Activated naive CD4-positive, alpha-beta T cell treated with anti-CD3 and anti-CD28 coated beads, Interleukin-2, amount 10 ng/mL, durations not matched to agents 7 days and 5 days (primary cell): ENCODE data around the gene CLCN5.

ENCODE experiments used
- CTCF ChIA-PET: fragments of 350-600 bp; sonication (Branson Sonifier 250); formaldehyde crosslinking; loops from one replicate; lab custom pipeline; 2021; ENCODE audit warnings: antibody characterized with exemption; lab: Charles Lee
- DNase-seq: peaks from one replicate; pipeline ENCODE4 v3.0.0-alpha.2; 2020
- H3K27ac Mint-ChIP-seq: one replicate; pipeline ENCODE4 v1.8.0; 2021; ENCODE audit warnings: mild to moderate bottlenecking, moderate library complexity, mixed read lengths
- H3K27me3 Mint-ChIP-seq: one replicate; pipeline ENCODE4 v1.8.0; 2021; ENCODE audit warnings: mild to moderate bottlenecking, mixed read lengths
- H3K36me3 Mint-ChIP-seq: one replicate; pipeline ENCODE4 v1.8.0; 2021; ENCODE audit warnings: mixed read lengths
- H3K4me1 Mint-ChIP-seq: one replicate; pipeline ENCODE4 v1.8.0; 2021; ENCODE audit warnings: mixed read lengths
- H3K4me3 Mint-ChIP-seq: one replicate; pipeline ENCODE4 v1.8.0; 2021; ENCODE audit warnings: mild to moderate bottlenecking, moderate library complexity, mixed read lengths
- H3K9me3 Mint-ChIP-seq: one replicate; pipeline ENCODE4 v1.8.0; 2021; ENCODE audit warnings: mixed read lengths

CLCN5 gene

GRCh38 chrX:50099331-50099730 lies 176.9 kb downstream of the CLCN5 start:
- CTCF ChIA-PET = interaction anchor here (1.1 to 1.8 kb wide), 2 partner anchors 350 to 481 kb away, joined by 3 to 9 read pairs; no protein-coding TSS in a partner anchor
- no peak overlapping the region for H3K4me3 Mint-ChIP-seq
- peaks cover 4% of the 10 kb centered on the region for H3K4me1 Mint-ChIP-seq
- no peak overlapping the region for H3K27ac Mint-ChIP-seq
- H3K36me3 Mint-ChIP-seq = no peaks in the 10 kb centered on the region
- H3K27me3 Mint-ChIP-seq = no peaks in the 10 kb centered on the region
- no peaks in the 10 kb centered on the region for H3K9me3 Mint-ChIP-seq
- DNase-seq = no peak

DNA sequence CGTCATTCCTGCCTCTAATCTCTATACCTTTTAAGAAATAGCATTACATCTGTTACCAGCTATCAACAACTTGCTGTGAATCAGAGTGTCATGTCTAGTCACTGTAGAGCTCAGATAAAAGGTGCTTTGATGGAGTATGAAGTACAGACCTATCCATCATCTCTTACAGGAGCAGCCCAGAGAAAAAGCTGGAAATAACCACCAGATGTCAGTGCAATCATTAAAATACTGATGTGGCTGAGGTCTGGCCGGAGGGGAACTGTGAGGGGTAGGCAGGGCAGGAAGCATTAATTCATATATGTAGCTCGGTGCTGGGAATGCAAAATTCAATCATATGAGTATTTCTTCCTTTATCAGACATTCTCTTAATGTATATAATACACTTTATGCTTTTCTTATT lies 177.8 kb downstream of the CLCN5 start:
- H3K27me3 Mint-ChIP-seq = no peaks in the 10 kb centered on the region
- DNase-seq = no peak
- no peak overlapping the region for H3K27ac Mint-ChIP-seq
- CTCF ChIA-PET = interaction anchor here (0.7 to 1.8 kb wide), 3 partner anchors 102 to 480 kb away, joined by 3 to 9 read pairs (median 3); no protein-coding TSS in a partner anchor
- no peak overlapping the region for H3K4me3 Mint-ChIP-seq
- no peaks in the 10 kb centered on the region for H3K36me3 Mint-ChIP-seq
- no peaks in the 10 kb centered on the region for H3K9me3 Mint-ChIP-seq
- peaks cover 4% of the 10 kb centered on the region for H3K4me1 Mint-ChIP-seq

GRCh38 chrX:50103176-50103575 lies 180.8 kb downstream of the CLCN5 start:
- Mint-ChIP-seq H3K4me3 (no peak overlapping the region), H3K9me3 (no peaks in the 10 kb centered on the region), H3K4me1 (peaks cover 4% of the 10 kb centered on the region), H3K36me3 (no peaks in the 10 kb centered on the region), H3K27ac (no peak overlapping the region), H3K27me3 (no peaks in the 10 kb centered on the region)
- no peak for DNase-seq
- CTCF ChIA-PET = no interaction called here

DNA sequence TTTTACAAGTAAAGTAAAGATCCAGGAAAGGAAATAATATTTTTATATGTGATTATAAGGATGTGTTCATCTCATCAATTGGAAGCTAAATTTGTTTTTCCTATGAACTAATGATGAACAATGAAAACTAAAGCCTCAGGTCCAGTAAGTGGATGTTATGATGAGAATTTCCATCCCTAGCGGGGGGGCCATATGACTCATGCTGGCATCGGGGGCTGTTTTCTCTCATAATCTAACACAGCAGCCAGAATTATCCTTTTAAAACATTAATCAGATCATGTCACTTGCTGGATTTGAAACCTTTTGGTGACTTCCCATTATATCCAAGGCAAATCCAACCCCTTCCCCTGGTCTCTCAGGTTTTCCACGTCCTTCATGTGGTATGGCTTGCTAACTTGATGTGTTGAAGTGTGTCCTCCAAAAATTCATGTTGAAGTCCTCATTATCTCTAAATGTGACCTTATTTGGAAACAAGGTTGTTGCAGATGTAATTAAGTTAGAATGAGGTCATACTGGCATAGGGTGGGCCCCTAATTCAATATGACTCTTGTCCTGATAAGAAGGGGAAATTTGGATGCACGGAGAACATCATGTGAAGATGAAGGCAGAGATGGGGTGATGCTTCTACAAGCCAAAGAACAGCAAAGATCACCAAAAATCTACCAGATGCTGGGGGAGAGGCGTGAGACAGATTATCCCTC lies 181.6 kb downstream of the CLCN5 start:
- Mint-ChIP-seq H3K9me3 (no peaks in the 10 kb centered on the region), H3K4me3 (no peak overlapping the region)

DNA sequence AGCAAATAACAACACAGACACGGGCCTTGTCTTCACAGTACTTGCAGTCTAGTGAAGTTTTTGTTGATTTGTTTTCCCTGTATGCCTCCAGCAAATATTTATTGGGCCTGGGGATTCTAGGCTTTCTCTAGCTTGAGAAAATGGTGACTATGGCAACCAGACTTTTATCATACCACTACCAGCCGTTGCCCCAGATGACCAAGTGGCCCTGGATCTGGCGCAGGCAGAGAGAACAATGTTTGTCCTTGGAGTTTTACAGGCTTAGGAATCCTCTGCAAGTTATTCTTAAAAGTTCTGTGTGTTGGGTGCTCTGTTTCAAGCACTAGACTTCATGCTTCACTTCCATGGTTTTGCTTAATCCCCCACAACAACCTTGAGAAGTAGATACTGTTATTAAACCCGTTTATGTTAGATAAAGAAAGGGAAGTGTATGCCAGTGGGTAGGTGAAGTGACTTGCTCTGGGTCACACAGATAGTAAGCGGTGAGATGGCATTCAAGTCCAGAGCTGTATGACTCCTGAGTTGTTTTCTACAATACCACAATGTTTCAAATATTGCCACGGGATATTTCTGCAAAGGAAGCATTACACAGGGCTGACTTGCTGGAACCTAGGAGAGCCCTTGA lies 183.8 kb downstream of the CLCN5 start:
- CTCF ChIA-PET = no interaction called here
- Mint-ChIP-seq H3K4me1 (peaks cover 4% of the 10 kb centered on the region), H3K36me3 (no peaks in the 10 kb centered on the region), H3K4me3 (no peak overlapping the region), H3K27ac (no peak overlapping the region), H3K9me3 (no peaks in the 10 kb centered on the region), H3K27me3 (no peaks in the 10 kb centered on the region)
- no peak for DNase-seq

More for the DNA sequence above, 181.6 kb downstream of the CLCN5 start:
- Mint-ChIP-seq H3K36me3 (no peaks in the 10 kb centered on the region), H3K4me1 (peaks cover 4% of the 10 kb centered on the region), H3K27ac (no peak overlapping the region), H3K27me3 (no peaks in the 10 kb centered on the region)
- CTCF ChIA-PET = no interaction called here
- no peak for DNase-seq

DNA sequence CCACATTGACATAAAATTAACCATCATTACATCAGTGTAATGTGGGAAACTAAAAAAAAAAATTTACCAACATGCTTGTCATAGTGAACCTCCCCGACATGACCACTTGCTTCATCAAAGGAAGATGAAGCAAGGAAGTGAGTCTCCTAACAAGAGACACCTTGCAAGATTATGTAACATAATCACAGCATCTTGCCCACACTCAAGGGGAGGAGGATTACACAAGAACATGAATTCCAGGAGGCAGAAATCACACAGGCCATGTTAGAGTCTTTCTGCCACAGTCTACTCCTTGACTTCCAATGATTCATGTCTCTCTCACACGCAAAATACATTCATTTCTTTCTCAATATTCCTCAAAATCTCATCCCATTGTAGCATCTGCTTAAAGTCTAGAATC lies 185.1 kb downstream of the CLCN5 start:
- H3K27ac Mint-ChIP-seq = no peak overlapping the region
- no peaks in the 10 kb centered on the region for H3K27me3 Mint-ChIP-seq
- no peak overlapping the region for H3K4me3 Mint-ChIP-seq
- H3K9me3 Mint-ChIP-seq = no peaks in the 10 kb centered on the region
- DNase-seq = no peak
- no peaks in the 10 kb centered on the region for H3K36me3 Mint-ChIP-seq
- CTCF ChIA-PET = no interaction called here
- peaks cover 4% of the 10 kb centered on the region for H3K4me1 Mint-ChIP-seq

- H3K4me1 Mint-ChIP-seq = peaks cover 3% of the 10 kb centered on the region
- DNase-seq = no peak
- no peaks in the 10 kb centered on the region for H3K9me3 Mint-ChIP-seq
- H3K27me3 Mint-ChIP-seq = no peaks in the 10 kb centered on the region
- H3K36me3 Mint-ChIP-seq = no peaks in the 10 kb centered on the region
- no peak overlapping the region for H3K4me3 Mint-ChIP-seq
- no peak overlapping the region for H3K27ac Mint-ChIP-seq
- CTCF ChIA-PET = no interaction called here
These were observed 185.9 kb downstream of the CLCN5 start for GRCh38 chrX:50108264-50108663.

GRCh38 chrX:50111742-50112141 lies 189.3 kb downstream of the CLCN5 start:
- no peak for DNase-seq
- Mint-ChIP-seq H3K36me3 (no peaks in the 10 kb centered on the region), H3K27ac (no peak overlapping the region), H3K4me3 (no peak overlapping the region), H3K9me3 (no peaks in the 10 kb centered on the region), H3K27me3 (no peaks in the 10 kb centered on the region), H3K4me1 (no peaks in the 10 kb centered on the region)
- CTCF ChIA-PET = no interaction called here

DNA sequence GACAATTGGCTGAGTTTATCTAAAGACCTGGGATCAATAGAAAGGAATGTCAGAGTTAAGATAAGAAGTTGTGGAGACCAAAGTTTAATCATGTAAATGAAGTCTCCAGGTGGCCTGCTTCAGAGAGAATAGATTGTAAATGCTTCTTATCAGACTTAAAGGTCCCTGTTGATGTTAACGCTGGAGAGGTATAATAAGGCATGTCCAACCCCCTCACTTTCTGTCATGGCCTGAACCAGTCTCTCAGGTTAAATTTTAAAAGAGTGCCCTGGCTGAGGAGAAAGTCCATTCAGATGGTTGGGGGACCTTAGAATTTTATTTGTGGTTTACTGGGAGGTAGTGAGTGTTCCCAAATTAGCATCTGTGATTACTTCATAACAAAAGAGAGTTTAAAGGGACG lies 191.7 kb downstream of the CLCN5 start:
- Mint-ChIP-seq H3K36me3 (no peaks in the 10 kb centered on the region), H3K27me3 (no peaks in the 10 kb centered on the region), H3K4me3 (no peak overlapping the region), H3K4me1 (no peaks in the 10 kb centered on the region), H3K27ac (no peak overlapping the region), H3K9me3 (no peaks in the 10 kb centered on the region)
- no peak for DNase-seq
- CTCF ChIA-PET = no interaction called here

GRCh38 chrX:50115973-50116372 lies 193.6 kb downstream of the CLCN5 start:
- DNase-seq = no peak
- Mint-ChIP-seq H3K27ac (no peak overlapping the region), H3K36me3 (no peaks in the 10 kb centered on the region), H3K4me3 (no peak overlapping the region), H3K27me3 (no peaks in the 10 kb centered on the region), H3K9me3 (no peaks in the 10 kb centered on the region), H3K4me1 (no peaks in the 10 kb centered on the region)
- CTCF ChIA-PET = no interaction called here

GRCh38 chrX:50117476-50117875 lies 195.1 kb downstream of the CLCN5 start:
- Mint-ChIP-seq H3K9me3 (no peaks in the 10 kb centered on the region), H3K27ac (no peak overlapping the region), H3K4me1 (no peaks in the 10 kb centered on the region), H3K27me3 (no peaks in the 10 kb centered on the region), H3K4me3 (no peak overlapping the region), H3K36me3 (no peaks in the 10 kb centered on the region)
- no peak for DNase-seq
- CTCF ChIA-PET = no interaction called here

DNA sequence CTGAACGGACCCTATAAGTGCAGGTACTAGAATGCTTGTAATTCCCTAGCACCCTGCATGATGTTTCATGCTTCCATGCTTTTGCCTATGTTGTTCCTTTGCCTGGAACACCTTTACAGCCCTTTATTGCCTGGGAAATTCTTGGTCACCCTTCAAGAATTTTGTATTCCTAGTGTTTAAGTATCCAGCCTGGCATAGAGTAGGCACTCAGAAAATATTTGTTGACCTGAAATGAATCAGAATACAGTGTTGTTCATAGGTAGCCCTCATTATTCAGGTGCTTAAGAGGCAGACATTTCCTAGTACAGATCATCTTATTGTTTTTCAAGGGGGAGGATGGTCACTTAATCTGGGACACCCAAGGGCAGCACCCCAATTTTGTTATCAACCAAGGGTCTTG lies 203.1 kb downstream of the CLCN5 start:
- DNase-seq = no peak
- H3K9me3 Mint-ChIP-seq = no peaks in the 10 kb centered on the region
- H3K27ac Mint-ChIP-seq = no peak overlapping the region
- CTCF ChIA-PET = no interaction called here
- no peak overlapping the region for H3K4me3 Mint-ChIP-seq
- H3K36me3 Mint-ChIP-seq = no peaks in the 10 kb centered on the region
- H3K27me3 Mint-ChIP-seq = no peaks in the 10 kb centered on the region
- no peaks in the 10 kb centered on the region for H3K4me1 Mint-ChIP-seq

DNA sequence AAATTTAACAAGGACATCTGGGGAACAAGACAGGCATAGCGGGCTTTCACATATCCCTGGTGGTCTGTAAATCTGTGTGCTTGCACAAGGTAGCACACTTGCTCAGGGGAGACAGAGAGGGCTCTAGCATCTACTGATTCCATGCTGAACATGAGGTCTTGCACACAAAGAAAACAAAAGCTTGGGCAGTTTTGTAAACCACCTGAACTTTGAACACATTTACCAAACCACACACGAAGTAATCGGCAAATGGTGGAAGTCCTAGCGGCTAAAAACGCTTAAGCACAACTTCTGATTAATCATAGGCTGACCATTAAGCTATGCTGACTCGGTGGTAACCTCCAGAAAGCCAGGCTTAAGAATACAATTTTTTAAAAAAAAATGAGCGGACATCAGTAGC lies 225.6 kb downstream of the CLCN5 start:
- Mint-ChIP-seq H3K27me3 (no peaks in the 10 kb centered on the region), H3K4me1 (no peaks in the 10 kb centered on the region), H3K9me3 (no peaks in the 10 kb centered on the region), H3K27ac (no peak overlapping the region), H3K36me3 (no peaks in the 10 kb centered on the region), H3K4me3 (no peak overlapping the region)
- CTCF ChIA-PET = no interaction called here
- no peak for DNase-seq
